Type B pancreatic cell (in vitro differentiated cells): Measurements from ENCODE around the gene CLCN1. TPM values are rescaled to one million over a fixed set of nuclear protein-coding genes. Genes with fewer than 3 reads are reported as not detected.
A peak's percentile ranks its signal among the peaks of the same experiment; 100 is the strongest.

Experiments used
- DNase-seq: peaks from one replicate; pipeline ENCODE4 v3.0.0; 2021; ENCODE audit warnings: mixed read lengths; ENCODE audit not compliant: unreplicated experiment; ENCODE audit errors: extremely low spot score
- H3K27ac Mint-ChIP-seq: 2 replicates; pipeline ENCODE4 v1.8.0; 2021; ENCODE audit warnings: mild to moderate bottlenecking, mixed read lengths
- H3K27me3 Mint-ChIP-seq: 2 replicates; pipeline ENCODE4 v1.8.0; 2021; ENCODE audit warnings: mixed read lengths
- H3K36me3 Mint-ChIP-seq: 2 replicates; pipeline ENCODE4 v1.8.0; 2021; ENCODE audit warnings: mixed read lengths
- H3K4me1 Mint-ChIP-seq: one replicate; pipeline ENCODE4 v1.8.0; 2021; ENCODE audit warnings: mixed read lengths; ENCODE audit not compliant: unreplicated experiment
- H3K4me3 Mint-ChIP-seq: 2 replicates; pipeline ENCODE4 v1.8.0; 2021; ENCODE audit warnings: mild to moderate bottlenecking, mixed read lengths
- H3K9me3 Mint-ChIP-seq: 2 replicates; pipeline ENCODE4 v1.8.0; 2021; ENCODE audit warnings: mixed read lengths
- CTCF ChIP-seq: fragments of 200-600 bp; sonication (generic); conservative IDR thresholded peaks from 2 replicates; pipeline ENCODE4 v1.5.0; 2021; ENCODE audit warnings: antibody characterized with exemption, mild to moderate bottlenecking
- total RNA-seq: library from RNA; stranded (reverse); gene quantifications from 2 replicates; pipeline ENCODE4 v1.2.1, GENCODE V29; 2021; ENCODE audit warnings: low replicate concordance

The CLCN1 gene
- total RNA-seq, 1 donor from 2014 or later, result 0.22 TPM

DNA sequence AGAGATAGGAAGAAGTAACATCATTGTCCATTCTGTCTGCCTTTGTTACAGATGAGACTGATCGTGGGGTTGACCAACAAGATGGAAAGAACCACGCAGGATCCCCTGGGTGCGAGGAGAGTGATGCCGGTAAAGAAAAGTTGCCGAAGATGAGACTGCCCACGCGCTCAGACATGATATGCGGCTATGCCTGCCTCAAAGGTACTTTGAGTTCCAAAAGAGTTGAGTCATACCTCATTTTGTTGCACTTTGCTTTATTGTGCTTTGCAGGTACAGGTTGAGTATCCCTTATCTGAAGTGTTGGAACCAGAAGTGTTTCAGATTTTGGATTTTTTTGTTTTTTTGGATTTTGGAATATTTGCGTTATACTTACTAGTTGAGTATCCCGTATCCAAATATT lies 12.2 kb upstream of the CLCN1 start:
- Mint-ChIP-seq H3K4me3 (no peak overlapping the region), H3K9me3 (no peaks in the 10 kb centered on the region), H3K27ac (no peak overlapping the region), H3K4me1 (no peaks in the 10 kb centered on the region), H3K36me3 (peaks cover 65% of the 10 kb centered on the region), H3K27me3 (no peaks in the 10 kb centered on the region)
- DNase-seq, result no peak
- no peak for TF ChIP-seq CTCF

- Mint-ChIP-seq H3K27ac (no peak overlapping the region), H3K36me3 (peaks cover 58% of the 10 kb centered on the region), H3K9me3 (no peaks in the 10 kb centered on the region), H3K4me1 (no peaks in the 10 kb centered on the region), H3K4me3 (no peak overlapping the region), H3K27me3 (no peaks in the 10 kb centered on the region)
- no peak for DNase-seq
- no peak for TF ChIP-seq CTCF
These were observed 11.0 kb upstream of the CLCN1 start for GRCh38 chr7:143304938-143305337.

- TF ChIP-seq CTCF, result peak; percentile 76
- Mint-ChIP-seq H3K27ac (no peak overlapping the region), H3K36me3 (peaks cover 55% of the 10 kb centered on the region), H3K4me1 (no peaks in the 10 kb centered on the region), H3K27me3 (no peaks in the 10 kb centered on the region), H3K9me3 (no peaks in the 10 kb centered on the region), H3K4me3 (no peak overlapping the region)
- DNase-seq, result no peak
These were observed 10.4 kb upstream of the CLCN1 start for GRCh38 chr7:143305423-143306070.

DNA sequence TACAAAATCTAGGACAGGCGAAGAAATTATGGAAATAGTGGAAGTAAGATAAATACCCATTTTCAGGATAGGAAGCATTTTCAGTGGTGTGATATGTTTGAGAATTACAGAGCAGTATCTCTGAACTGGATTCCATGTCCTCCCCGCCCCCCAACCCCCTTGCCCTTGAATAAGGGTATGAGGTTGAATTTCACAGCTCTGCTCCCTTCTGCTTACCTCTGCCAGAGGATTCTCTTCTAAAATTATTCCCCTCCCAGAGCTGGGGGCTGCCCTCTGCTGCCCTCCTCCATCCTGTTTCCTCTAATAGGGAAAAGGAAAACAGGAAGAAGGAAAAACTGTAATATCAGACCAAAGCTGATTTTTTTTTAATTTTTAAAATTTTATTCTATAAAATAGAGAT lies 7.3 kb upstream of the CLCN1 start:
- no peaks in the 10 kb centered on the region for H3K27me3 Mint-ChIP-seq
- TF ChIP-seq CTCF, result no peak
- H3K4me1 Mint-ChIP-seq, result no peaks in the 10 kb centered on the region
- no peak overlapping the region for H3K4me3 Mint-ChIP-seq
- H3K36me3 Mint-ChIP-seq, result peaks cover 39% of the 10 kb centered on the region
- H3K9me3 Mint-ChIP-seq, result no peaks in the 10 kb centered on the region
- no peak for DNase-seq
- H3K27ac Mint-ChIP-seq, result no peak overlapping the region

GRCh38 chr7:143314127-143314526 lies 1.8 kb upstream of the CLCN1 start:
- TF ChIP-seq CTCF, result no peak
- no peak overlapping the region for H3K4me3 Mint-ChIP-seq
- no peak for DNase-seq
- H3K27me3 Mint-ChIP-seq, result no peaks in the 10 kb centered on the region
- peaks cover 3% of the 10 kb centered on the region for H3K36me3 Mint-ChIP-seq
- no peak overlapping the region for H3K27ac Mint-ChIP-seq
- no peaks in the 10 kb centered on the region for H3K9me3 Mint-ChIP-seq
- peaks cover 20% of the 10 kb centered on the region for H3K4me1 Mint-ChIP-seq

DNA sequence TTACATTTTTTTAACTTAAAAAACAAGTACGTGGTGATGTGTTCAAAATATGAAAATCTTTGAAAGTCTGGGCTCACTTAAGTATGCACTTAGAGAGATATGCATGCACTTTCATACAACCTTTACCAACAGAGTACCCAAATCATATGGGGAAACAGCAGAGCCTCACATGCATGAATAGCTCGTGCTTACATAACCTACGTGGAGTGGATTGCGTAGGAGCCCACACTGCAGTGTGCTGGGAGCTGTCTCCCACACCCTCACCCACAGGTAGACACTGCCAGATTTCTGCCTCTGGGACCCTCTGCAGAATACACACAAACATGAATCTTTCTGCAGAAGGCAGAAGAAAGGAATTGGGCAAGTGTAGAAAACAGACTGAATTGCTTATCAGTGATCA lies 581 bp downstream of the CLCN1 start:
- H3K4me1 Mint-ChIP-seq, result peaks cover 21% of the 10 kb centered on the region
- DNase-seq, result no peak
- no peak for TF ChIP-seq CTCF
- no peak overlapping the region for H3K4me3 Mint-ChIP-seq
- no peaks in the 10 kb centered on the region for H3K9me3 Mint-ChIP-seq
- H3K27ac Mint-ChIP-seq, result no peak overlapping the region
- H3K27me3 Mint-ChIP-seq, result no peaks in the 10 kb centered on the region
- H3K36me3 Mint-ChIP-seq, result peaks cover 3% of the 10 kb centered on the region
